Measurements from ENCODE around the gene EFHC2.

DNA sequence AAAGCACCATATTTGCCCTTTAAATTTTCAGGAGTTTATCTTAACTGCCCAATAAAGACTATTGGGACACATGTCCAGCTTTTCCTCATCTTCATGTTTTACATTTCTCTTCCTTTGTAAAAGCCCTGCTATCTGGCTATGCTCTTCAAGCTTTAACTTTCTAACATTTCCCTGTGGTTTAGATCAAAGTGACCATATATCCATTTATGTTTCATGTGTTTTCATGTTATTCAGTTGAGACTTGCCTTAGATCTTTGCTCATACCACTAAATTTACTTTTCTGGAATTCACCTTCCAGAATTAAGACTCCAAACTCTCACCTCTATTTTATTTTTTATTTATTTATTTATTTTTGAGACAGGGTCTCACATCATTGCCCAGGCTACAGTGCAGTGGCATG lies 78.5 kb downstream of the EFHC2 start:
- no peak for TF ChIP-seq POLR2A (IDR thresholded peaks at IDR 0.05)
- no peak for TF ChIP-seq POLR2AphosphoS5 (IDR thresholded peaks at IDR 0.05)

Measured in prostate gland (tissue), 1 donor.